ENCODE data around the gene ITFG2.

GRCh38 chr12:2864198-2864597, 51.7 kb downstream of the ITFG2 start:
- no peak for TF ChIP-seq POLR2A (IDR thresholded peaks at IDR 0.05; ENCODE audit: borderline replicate concordance, extremely low read depth, insufficient read depth, insufficient read length)
- TF ChIP-seq, protein P1, sequence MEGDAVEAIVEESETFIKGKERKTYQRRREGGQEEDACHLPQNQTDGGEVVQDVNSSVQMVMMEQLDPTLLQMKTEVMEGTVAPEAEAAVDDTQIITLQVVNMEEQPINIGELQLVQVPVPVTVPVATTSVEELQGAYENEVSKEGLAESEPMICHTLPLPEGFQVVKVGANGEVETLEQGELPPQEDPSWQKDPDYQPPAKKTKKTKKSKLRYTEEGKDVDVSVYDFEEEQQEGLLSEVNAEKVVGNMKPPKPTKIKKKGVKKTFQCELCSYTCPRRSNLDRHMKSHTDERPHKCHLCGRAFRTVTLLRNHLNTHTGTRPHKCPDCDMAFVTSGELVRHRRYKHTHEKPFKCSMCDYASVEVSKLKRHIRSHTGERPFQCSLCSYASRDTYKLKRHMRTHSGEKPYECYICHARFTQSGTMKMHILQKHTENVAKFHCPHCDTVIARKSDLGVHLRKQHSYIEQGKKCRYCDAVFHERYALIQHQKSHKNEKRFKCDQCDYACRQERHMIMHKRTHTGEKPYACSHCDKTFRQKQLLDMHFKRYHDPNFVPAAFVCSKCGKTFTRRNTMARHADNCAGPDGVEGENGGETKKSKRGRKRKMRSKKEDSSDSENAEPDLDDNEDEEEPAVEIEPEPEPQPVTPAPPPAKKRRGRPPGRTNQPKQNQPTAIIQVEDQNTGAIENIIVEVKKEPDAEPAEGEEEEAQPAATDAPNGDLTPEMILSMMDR (IDR thresholded peaks at IDR 0.05 in 2 of 3, conservative IDR thresholded peaks at IDR 0.05 in 1 of 3; ENCODE audit: borderline replicate concordance in 1 of 3, insufficient read depth in 1 of 3, low read depth in 2 of 3, low read length in 2 of 3) = no peak
- TF ChIP-seq EZH2 (IDR thresholded peaks at IDR 0.05) = no peak
- TF ChIP-seq CBX3 (IDR thresholded peaks at IDR 0.05; ENCODE audit: low read depth) = no peak
- no peak for TF ChIP-seq SIN3A (IDR thresholded peaks at IDR 0.05; ENCODE audit: low read depth)

Measured in HCT116 (cell line).